ENCODE data around the gene VSX1.

- no peak for TF ChIP-seq CTCF (IDR thresholded peaks at IDR 0.05; ENCODE audit: low read length)
- no peak for TF ChIP-seq EZH2 (IDR thresholded peaks at IDR 0.05; ENCODE audit: borderline replicate concordance, low read length)
Observed at GRCh38 chr20:25078662-25079061, 3.3 kb downstream of the VSX1 start.

Measured in OCI-LY1 (cell line).